CD4-positive, alpha-beta T cell treated with Interleukin-1 beta for 1 hour (primary cell): ENCODE results near the gene OTUD6A.
A peak's percentile ranks its signal among the peaks of the same experiment; 100 is the strongest.

Experiments used
- DNase-seq, 2 donors: peaks; one replicate each; pipeline ENCODE4 v3.0.0-alpha.2; 2020 to 2022

OTUD6A gene, protein sequence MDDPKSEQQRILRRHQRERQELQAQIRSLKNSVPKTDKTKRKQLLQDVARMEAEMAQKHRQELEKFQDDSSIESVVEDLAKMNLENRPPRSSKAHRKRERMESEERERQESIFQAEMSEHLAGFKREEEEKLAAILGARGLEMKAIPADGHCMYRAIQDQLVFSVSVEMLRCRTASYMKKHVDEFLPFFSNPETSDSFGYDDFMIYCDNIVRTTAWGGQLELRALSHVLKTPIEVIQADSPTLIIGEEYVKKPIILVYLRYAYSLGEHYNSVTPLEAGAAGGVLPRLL

DNA sequence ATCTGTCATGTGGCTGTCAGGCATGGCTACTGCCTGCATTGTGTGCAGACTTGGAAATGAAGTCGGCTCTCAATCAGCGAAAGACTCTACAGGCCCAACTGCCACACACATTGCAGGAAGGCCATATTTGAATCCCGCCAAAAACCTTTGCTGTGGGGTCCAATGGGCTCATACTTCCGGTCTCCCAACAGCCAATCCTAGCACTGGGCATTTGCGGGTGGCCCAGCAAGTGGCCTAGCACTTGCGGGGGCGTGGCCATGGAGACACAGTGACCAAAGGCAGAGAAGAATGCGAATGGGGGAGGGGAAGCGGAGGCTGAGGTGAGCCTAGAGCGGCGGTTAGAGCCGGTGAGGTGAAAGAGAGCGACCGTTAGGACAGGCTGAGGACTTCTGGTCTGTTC lies at the start of gene OTUD6A:
OTUD6A (plus strand) TSS at position 382 of the 400 bp plus-strand sequence. CDS start 68 bp downstream, outside the sequence.
- no peak for DNase-seq

- no peak for DNase-seq
These were observed 49.5 kb upstream of the OTUD6A start for GRCh38 chrX:70012756-70013155.

- no peak for DNase-seq
These were observed 48.5 kb upstream of the OTUD6A start for GRCh38 chrX:70013466-70014381.

DNA sequence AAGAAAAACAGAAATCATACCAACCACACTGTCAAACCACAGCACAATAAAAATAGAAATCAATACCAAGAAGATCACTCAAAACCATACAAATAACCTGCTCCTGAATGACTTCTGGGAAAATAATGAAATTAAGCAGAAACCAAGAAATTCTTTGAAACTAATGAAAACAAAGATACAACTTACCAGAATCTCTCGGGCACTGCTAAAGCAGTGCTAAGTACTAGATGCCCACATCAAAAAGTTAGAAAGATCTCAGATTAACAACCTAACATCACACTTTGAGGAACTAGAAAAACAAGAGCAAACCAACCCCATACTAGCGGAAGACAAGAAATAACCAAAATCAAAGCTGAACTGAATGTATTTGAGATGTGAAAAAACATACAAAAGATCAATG lies 45.7 kb upstream of the OTUD6A start:
- DNase-seq, result peak in 1 of 2 donors; percentile 6

DNA sequence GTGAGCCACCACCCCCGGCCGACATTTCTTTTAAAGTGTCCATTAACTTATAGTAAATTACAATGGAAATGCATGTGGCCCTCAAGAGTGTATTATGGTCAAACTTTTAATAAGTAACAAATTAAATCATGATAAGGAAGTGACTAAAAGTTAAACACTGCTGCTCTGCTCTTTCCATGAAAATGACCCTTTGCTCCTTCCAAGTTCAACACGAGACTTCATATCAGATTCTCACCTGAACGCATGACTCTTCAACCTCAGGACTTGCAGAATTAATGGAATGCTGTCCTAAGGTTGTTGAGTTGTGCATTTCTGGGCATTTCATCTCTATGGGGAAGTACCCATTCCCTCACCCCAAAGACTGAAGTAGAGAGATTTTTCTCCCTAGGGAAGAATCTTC lies 39.6 kb upstream of the OTUD6A start:
- DNase-seq, result no peak

- no peak for DNase-seq
These were observed 36.8 kb upstream of the OTUD6A start for GRCh38 chrX:70025464-70025863.

DNA sequence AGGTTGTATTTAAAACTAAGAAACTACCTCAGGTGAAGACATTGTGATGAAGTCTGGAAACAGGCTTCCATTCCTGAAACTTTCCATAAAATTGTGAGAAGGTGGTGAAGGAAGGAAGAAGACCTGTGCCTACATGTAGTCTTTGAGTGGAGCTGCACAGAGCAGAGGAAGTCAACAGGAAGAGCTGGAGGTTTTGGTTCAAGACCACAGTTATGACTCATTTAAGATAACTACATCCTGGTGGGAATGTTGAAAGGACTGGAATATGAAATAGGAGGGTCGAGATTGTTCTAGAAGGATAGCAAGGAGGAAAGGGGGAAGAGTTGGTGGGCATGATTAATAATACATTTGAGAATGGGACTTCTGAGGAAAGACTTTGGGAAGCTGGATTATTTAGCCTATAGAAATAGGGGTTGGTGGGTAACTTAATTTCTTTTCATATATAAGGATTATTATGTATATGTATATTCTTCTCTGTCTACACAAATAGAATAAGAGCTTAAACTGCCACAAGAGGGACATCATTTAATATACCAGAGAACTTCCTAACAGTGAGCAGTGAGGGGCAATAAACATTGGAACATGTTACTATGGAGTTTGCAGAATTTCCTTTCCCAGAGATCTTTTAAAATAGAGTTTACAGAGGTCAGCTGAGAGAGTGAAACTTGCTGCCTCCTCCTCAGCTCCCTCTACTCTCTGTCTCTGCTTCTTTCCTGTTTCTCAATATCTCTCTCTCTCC lies 36.0 kb upstream of the OTUD6A start:
- no peak for DNase-seq

- no peak for DNase-seq
These were observed 35.4 kb upstream of the OTUD6A start for GRCh38 chrX:70026851-70027200.

DNA sequence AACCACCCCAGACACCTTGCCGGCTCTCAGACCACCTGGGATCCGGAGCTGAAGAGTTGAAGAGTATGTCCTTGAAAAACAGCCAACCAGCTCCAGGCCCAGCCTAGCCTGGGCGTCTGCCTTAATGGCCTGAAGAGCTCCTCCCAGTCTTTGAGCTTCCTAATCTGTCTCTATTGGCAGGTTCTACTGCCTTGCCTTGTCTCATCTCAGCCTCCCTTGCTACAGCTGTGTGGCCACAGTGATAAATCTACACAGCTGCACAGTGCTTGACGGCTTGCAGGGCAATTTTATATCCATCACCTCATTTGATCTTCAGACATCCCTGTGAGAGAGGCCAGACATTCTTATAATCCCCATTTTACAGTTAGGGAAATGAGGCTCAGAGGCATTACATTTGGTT lies 32.4 kb upstream of the OTUD6A start:
- DNase-seq, result no peak

DNA sequence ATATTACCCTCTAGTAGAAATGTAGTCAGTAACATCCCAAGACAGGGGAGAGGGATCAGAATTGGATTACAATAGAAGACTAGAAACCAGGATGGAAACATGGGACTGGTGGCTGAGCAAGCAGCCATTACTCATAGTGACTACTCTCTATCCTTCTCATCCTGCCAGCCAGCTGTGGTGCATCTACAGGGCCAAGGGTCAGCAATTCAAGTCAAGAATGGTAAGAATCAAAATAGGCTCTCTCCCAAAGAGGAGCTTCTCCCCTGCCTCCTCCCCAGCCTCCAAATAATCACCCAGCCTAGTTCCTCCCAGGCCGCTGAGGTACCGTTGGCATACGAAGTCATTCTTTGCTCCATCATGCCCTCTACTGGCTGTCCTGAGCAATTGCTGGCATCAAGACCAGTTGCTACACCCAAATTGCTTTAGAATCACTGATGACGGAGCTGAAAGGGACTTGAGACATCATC lies 31.9 kb upstream of the OTUD6A start:
- DNase-seq, result peak; percentile 29 to 46

GRCh38 chrX:70032792-70033191 lies 29.5 kb upstream of the OTUD6A start:
- no peak for DNase-seq

- peak in 1 of 2 donors; percentile 9 for DNase-seq
These were observed 28.8 kb upstream of the OTUD6A start for GRCh38 chrX:70033348-70034051.

DNA sequence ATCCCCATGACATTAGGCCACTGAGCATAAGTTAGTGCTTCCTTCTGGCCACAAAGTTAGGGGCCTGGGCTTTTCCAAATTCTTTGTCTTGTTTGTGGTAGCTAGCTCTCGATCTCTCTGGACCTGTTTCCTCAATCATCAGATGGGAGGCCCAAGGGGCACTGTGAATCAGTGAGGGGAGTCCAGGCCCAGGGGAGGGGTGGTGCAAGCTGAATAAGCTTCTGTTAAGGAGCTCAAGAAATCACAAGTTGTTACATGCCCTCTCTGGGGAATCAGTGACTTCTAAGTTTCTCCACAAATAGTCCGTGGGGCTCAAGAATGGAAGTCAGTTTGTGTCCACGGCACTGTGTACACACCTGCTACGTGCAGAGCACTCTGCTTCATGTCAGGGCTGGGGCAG lies 27.6 kb upstream of the OTUD6A start:
- no peak for DNase-seq

- no peak for DNase-seq
These were observed 23.7 kb upstream of the OTUD6A start for GRCh38 chrX:70038515-70038914.

- no peak for DNase-seq
These were observed 23.3 kb upstream of the OTUD6A start for GRCh38 chrX:70038951-70039350.

GRCh38 chrX:70039758-70040157 lies 22.5 kb upstream of the OTUD6A start:
- DNase-seq, result no peak

- DNase-seq, result no peak
These were observed 20.3 kb upstream of the OTUD6A start for GRCh38 chrX:70041993-70042392.

GRCh38 chrX:70042399-70043371 lies 19.6 kb upstream of the OTUD6A start:
- no peak for DNase-seq

GRCh38 chrX:70043685-70044084 lies 18.6 kb upstream of the OTUD6A start:
- DNase-seq, result no peak

GRCh38 chrX:70044541-70045245 lies 17.6 kb upstream of the OTUD6A start:
- no peak for DNase-seq

DNA sequence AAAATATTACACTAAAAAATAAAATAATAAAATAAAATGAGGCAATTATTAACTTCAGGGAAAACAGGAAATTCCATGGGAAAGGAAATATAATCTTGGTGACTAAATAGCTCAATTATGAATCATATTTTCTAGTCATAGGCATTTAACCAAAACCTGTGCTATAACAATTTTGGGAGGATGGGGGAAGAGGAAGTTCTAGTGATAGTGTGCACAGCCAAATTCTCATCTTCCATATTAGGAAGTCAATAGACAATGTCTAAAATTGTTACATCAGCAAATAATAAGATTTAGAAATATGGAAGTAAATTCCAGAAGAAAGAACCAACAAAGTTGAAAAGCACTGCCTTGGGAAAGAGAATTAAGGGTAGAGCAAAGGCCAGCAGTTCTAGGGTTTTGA lies 15.3 kb upstream of the OTUD6A start:
- DNase-seq, result no peak
